ENCODE data around the gene CD68.

CD68 gene

DNA sequence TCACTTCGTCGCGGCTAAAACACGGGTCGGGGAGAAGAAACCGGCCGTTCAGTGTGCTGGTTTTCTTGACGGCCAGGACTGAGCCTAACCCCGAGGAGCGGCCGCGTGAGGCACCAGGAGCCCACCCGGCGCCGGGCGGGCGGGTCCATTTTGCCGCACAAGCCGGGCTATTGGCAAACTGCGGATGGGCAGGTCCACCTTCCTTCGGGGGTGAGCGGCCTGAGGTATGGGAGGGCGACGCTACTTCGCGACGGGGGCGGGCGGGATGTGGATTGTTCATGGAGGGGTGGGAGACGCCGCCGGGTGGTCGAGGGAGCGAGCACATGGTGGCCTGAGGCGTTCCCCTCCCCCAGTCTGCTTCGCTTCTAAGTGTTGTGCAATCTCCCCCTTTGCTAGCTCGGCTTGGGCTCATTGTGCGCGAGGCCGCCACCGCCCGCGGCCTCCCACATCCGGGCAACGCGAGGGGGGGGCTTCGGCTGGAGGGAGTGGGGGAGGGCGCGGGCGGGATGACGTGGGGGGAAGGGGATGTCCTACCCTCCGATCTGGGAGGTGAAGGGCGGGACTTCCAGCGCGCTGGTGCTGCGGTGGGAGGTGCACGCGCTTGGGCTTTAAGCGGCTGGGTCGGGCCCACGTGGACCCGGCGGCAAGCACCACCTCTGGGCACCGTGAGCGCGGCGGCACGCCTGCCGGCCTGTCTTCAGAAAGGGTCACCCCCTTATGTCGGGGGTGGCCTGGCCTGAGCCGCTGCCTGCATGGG, 5.9 kb upstream of the CD68 start:
- Histone ChIP-seq H3K27ac (ENCODE audit: low read depth, low read length) (peak overlapping the region; percentile 88), H2AFZ (ENCODE audit: low read length, unreplicated experiment) (no peak overlapping the region), H3K36me3 (ENCODE audit: insufficient read depth, low read length) (peaks cover 55% of the 10 kb centered on the region), H3K27me3 (ENCODE audit: insufficient read depth, low read length) (no peaks in the 10 kb centered on the region), H3K79me2 (ENCODE audit: control insufficient read depth, insufficient read depth, low read length, unreplicated experiment) (peaks cover 67% of the 10 kb centered on the region), H3K4me3 (ENCODE audit: low read depth, low read length) (peak overlapping the region; percentile 90), H3K4me1 (ENCODE audit: control insufficient read depth, insufficient read depth, low read length, unreplicated experiment) (peaks cover 44% of the 10 kb centered on the region)

GRCh38 chr17:7574176-7574953, 5.1 kb upstream of the CD68 start:
- Histone ChIP-seq H3K36me3 (ENCODE audit: insufficient read depth, low read length) (peaks cover 55% of the 10 kb centered on the region), H3K4me1 (ENCODE audit: control insufficient read depth, insufficient read depth, low read length, unreplicated experiment) (peaks cover 52% of the 10 kb centered on the region), H3K27ac (ENCODE audit: low read depth, low read length) (peak overlapping the region; percentile 88), H3K4me3 (ENCODE audit: low read depth, low read length) (peak overlapping the region; percentile 90), H2AFZ (ENCODE audit: low read length, unreplicated experiment) (no peak overlapping the region), H3K27me3 (ENCODE audit: insufficient read depth, low read length) (no peaks in the 10 kb centered on the region), H3K79me2 (ENCODE audit: control insufficient read depth, insufficient read depth, low read length, unreplicated experiment) (peaks cover 62% of the 10 kb centered on the region)

DNA sequence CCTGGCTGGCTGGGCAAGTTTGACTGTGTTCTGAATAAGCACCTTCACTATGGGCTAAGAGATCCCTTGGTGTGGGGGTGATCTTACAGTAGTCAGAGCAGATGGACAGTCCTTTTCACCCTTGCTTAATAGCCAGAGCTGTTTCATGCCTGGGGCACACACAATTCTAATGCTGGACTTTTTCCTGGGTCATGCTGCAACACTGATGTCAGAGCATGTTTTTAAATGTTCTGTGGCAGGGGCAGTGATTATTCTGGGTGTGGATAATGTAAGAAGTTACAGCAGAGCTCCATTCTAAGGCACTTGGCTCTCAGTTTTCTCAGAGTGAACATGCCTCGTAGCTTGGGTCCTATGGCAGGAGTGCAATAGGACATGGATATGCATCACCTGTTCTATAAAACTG, 4.0 kb upstream of the CD68 start:
- peaks cover 55% of the 10 kb centered on the region for H3K36me3 ChIP-seq (ENCODE audit: insufficient read depth, low read length)
- peaks cover 63% of the 10 kb centered on the region for H3K4me1 ChIP-seq (ENCODE audit: control insufficient read depth, insufficient read depth, low read length, unreplicated experiment)
- H3K79me2 ChIP-seq (ENCODE audit: control insufficient read depth, insufficient read depth, low read length, unreplicated experiment): peaks cover 65% of the 10 kb centered on the region
- H2AFZ ChIP-seq (ENCODE audit: low read length, unreplicated experiment): no peak overlapping the region
- peak overlapping the region; percentile 88 for H3K27ac ChIP-seq (ENCODE audit: low read depth, low read length)
- H3K4me3 ChIP-seq (ENCODE audit: low read depth, low read length): peak overlapping the region; percentile 90
- no peaks in the 10 kb centered on the region for H3K27me3 ChIP-seq (ENCODE audit: insufficient read depth, low read length)

- H3K4me1 ChIP-seq (ENCODE audit: control insufficient read depth, insufficient read depth, low read length, unreplicated experiment): peaks cover 67% of the 10 kb centered on the region
- peak overlapping the region; percentile 90 for H3K4me3 ChIP-seq (ENCODE audit: low read depth, low read length)
Observed at GRCh38 chr17:7575959-7576358, 3.5 kb upstream of the CD68 start.

DNA sequence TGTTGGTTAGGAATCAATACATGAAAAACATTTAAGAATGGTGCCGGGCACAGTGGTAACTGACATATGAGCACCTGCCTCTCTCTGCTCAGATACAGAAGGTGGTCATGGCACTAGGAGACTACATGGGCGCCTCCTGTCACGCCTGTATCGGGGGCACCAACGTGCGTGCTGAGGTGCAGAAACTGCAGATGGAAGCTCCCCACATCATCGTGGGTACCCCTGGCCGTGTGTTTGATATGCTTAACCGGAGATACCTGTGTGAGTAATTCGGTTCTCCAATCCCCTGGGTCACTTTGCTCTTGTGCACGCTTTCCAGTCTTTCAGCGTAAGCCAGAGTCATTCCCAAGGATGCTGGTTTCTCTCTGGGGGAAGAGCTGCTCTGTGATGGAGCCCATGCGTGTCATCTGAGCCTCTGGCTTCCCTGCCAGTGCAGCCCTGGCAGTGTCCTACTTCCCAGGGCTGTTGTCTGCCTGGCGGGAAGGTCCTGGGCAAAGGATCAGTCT, 3.0 kb upstream of the CD68 start:
- H2AFZ ChIP-seq (ENCODE audit: low read length, unreplicated experiment): no peak overlapping the region
- H3K79me2 ChIP-seq (ENCODE audit: control insufficient read depth, insufficient read depth, low read length, unreplicated experiment): peaks cover 67% of the 10 kb centered on the region
- H3K27me3 ChIP-seq (ENCODE audit: insufficient read depth, low read length): no peaks in the 10 kb centered on the region
- H3K4me3 ChIP-seq (ENCODE audit: low read depth, low read length): peak overlapping the region; percentile 90; the same call in 1 of the 2 replicates
- peaks cover 65% of the 10 kb centered on the region for H3K4me1 ChIP-seq (ENCODE audit: control insufficient read depth, insufficient read depth, low read length, unreplicated experiment)
- peak overlapping the region; percentile 88; the same call in 1 of the 2 replicates for H3K27ac ChIP-seq (ENCODE audit: low read depth, low read length)
- H3K36me3 ChIP-seq (ENCODE audit: insufficient read depth, low read length): peaks cover 52% of the 10 kb centered on the region

More at GRCh38 chr17:7575959-7576358, 3.5 kb upstream of the CD68 start:
- H3K79me2 ChIP-seq (ENCODE audit: control insufficient read depth, insufficient read depth, low read length, unreplicated experiment): peaks cover 67% of the 10 kb centered on the region
- no peak overlapping the region for H2AFZ ChIP-seq (ENCODE audit: low read length, unreplicated experiment)
- peak overlapping the region; percentile 88; the same call in 1 of the 2 replicates for H3K27ac ChIP-seq (ENCODE audit: low read depth, low read length)
- H3K27me3 ChIP-seq (ENCODE audit: insufficient read depth, low read length): no peaks in the 10 kb centered on the region
- peaks cover 53% of the 10 kb centered on the region for H3K36me3 ChIP-seq (ENCODE audit: insufficient read depth, low read length)

DNA sequence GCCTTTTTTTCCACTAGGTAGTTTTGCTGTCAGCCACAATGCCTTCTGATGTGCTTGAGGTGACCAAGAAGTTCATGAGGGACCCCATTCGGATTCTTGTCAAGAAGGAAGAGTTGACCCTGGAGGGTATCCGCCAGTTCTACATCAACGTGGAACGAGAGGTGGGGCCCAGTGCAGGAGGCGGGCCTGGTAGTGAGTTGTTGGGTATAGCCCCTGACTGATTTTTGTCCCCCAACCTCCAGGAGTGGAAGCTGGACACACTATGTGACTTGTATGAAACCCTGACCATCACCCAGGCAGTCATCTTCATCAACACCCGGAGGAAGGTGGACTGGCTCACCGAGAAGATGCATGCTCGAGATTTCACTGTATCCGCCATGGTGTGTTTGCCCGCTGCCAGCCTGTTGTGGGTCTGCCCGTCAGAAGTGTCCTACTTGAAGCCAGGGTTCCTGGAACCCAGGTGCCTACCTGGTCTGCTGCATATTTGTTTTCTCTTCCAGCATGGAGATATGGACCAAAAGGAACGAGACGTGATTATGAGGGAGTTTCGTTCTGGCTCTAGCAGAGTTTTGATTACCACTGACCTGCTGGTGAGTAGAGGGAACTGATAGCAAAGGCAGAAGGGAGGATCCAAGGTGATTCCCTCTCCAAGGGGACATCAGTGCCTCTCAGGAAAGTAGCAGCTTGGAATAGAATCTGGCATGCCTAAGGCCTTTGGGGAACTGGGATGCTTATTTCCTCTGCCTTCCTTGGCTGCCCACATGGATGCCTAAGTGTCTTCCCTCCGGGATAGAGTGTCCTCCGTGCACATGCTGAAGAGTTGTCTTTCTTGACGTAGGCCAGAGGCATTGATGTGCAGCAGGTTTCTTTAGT, 1.9 kb upstream of the CD68 start:
- Histone ChIP-seq H3K36me3 (ENCODE audit: insufficient read depth, low read length) (peaks cover 52% of the 10 kb centered on the region), H3K4me1 (ENCODE audit: control insufficient read depth, insufficient read depth, low read length, unreplicated experiment) (peaks cover 67% of the 10 kb centered on the region), H3K4me3 (ENCODE audit: low read depth, low read length) (no peak overlapping the region), H3K27me3 (ENCODE audit: insufficient read depth, low read length) (no peaks in the 10 kb centered on the region), H3K79me2 (ENCODE audit: control insufficient read depth, insufficient read depth, low read length, unreplicated experiment) (peaks cover 66% of the 10 kb centered on the region), H2AFZ (ENCODE audit: low read length, unreplicated experiment) (no peak overlapping the region), H3K27ac (ENCODE audit: low read depth, low read length) (peak overlapping the region; percentile 88)

DNA sequence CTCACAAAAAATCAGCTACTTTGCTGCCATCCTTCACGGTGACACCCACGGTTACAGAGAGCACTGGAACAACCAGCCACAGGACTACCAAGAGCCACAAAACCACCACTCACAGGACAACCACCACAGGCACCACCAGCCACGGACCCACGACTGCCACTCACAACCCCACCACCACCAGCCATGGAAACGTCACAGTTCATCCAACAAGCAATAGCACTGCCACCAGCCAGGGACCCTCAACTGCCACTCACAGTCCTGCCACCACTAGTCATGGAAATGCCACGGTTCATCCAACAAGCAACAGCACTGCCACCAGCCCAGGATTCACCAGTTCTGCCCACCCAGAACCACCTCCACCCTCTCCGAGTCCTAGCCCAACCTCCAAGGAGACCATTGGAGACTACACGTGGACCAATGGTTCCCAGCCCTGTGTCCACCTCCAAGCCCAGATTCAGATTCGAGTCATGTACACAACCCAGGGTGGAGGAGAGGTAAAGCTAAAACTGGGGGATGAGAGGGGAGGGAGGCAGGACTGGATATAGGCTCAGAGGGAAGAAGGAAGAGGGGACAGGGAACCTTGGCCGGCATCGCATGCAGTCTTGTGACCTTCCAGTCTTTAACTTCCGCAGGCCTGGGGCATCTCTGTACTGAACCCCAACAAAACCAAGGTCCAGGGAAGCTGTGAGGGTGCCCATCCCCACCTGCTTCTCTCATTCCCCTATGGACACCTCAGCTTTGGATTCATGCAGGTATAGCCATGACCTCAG, 581 bp downstream of the CD68 start:
- H3K79me2 ChIP-seq (ENCODE audit: control insufficient read depth, insufficient read depth, low read length, unreplicated experiment): peaks cover 58% of the 10 kb centered on the region

DNA sequence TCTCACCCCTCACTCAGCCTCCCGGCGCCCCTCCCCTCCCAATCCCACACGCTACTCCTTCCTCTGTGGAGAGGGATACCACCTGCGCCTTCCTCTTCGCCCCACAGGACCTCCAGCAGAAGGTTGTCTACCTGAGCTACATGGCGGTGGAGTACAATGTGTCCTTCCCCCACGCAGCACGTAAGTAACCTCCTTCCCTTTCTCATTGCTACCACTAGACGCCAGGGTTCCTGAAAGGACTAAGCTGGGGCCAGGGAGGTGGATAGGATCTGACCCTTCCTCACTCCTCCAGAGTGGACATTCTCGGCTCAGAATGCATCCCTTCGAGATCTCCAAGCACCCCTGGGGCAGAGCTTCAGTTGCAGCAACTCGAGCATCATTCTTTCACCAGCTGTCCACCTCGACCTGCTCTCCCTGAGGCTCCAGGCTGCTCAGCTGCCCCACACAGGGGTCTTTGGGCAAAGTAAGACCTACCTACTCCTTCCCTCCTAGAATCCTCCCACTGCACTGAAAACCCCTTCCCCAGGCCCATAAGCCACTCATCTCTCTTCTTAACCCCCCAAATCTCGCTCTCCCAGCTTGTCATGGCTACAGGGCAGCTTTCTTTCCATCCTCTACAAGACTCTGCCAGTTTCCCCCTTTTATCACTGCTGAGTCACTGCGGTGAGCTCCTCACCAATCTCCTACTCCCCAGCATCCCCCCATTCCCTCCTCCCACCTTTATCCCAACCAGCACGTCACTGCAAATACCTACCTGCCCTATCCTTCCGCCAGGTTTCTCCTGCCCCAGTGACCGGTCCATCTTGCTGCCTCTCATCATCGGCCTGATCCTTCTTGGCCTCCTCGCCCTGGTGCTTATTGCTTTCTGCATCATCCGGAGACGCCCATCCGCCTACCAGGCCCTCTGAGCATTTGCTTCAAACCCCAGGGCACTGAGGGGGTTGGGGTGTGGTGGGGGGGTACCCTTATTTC, 1.5 kb downstream of the CD68 start:
- H3K27ac ChIP-seq (ENCODE audit: low read depth, low read length): peak overlapping the region; percentile 85
- H3K36me3 ChIP-seq (ENCODE audit: insufficient read depth, low read length): peaks cover 24% of the 10 kb centered on the region
- peak overlapping the region; percentile 54 for H3K4me3 ChIP-seq (ENCODE audit: low read depth, low read length)
- no peak overlapping the region for H2AFZ ChIP-seq (ENCODE audit: low read length, unreplicated experiment)
- peaks cover 57% of the 10 kb centered on the region for H3K79me2 ChIP-seq (ENCODE audit: control insufficient read depth, insufficient read depth, low read length, unreplicated experiment)
- no peaks in the 10 kb centered on the region for H3K27me3 ChIP-seq (ENCODE audit: insufficient read depth, low read length)
- H3K4me1 ChIP-seq (ENCODE audit: control insufficient read depth, insufficient read depth, low read length, unreplicated experiment): peaks cover 62% of the 10 kb centered on the region

More for the DNA sequence above, 581 bp downstream of the CD68 start:
- Histone ChIP-seq H3K36me3 (ENCODE audit: insufficient read depth, low read length) (peaks cover 32% of the 10 kb centered on the region), H3K4me3 (ENCODE audit: low read depth, low read length) (peak overlapping the region; percentile 54), H3K4me1 (ENCODE audit: control insufficient read depth, insufficient read depth, low read length, unreplicated experiment) (peaks cover 69% of the 10 kb centered on the region), H3K27me3 (ENCODE audit: insufficient read depth, low read length) (no peaks in the 10 kb centered on the region), H3K27ac (ENCODE audit: low read depth, low read length) (peak overlapping the region; percentile 85), H2AFZ (ENCODE audit: low read length, unreplicated experiment) (no peak overlapping the region)

All from ACC112 (cell line).